GM19438 (cell line): ENCODE data around the gene ENG.

Source experiments
- ATAC-seq: cut with Tn5 transposase; IDR thresholded peaks from one replicate; pipeline ENCODE4 v1.9.1; 2021; ENCODE audit warnings: low read depth; ENCODE audit not compliant: unreplicated experiment

Gene ENG

GRCh38 chr9:127866535-127866934 lies 12.1 kb upstream of the ENG start:
- ATAC-seq = no peak

- ATAC-seq = no peak
These were observed 11.4 kb upstream of the ENG start for GRCh38 chr9:127865645-127866464.

GRCh38 chr9:127863191-127863621 lies 8.7 kb upstream of the ENG start:
- ATAC-seq = no peak

- ATAC-seq = no peak
These were observed 7.9 kb upstream of the ENG start for GRCh38 chr9:127862075-127863011.

- no peak for ATAC-seq
These were observed 6.3 kb upstream of the ENG start for GRCh38 chr9:127860779-127861178.

- ATAC-seq = no peak
These were observed 5.8 kb upstream of the ENG start for GRCh38 chr9:127860260-127860659.

- ATAC-seq = no peak
These were observed 3.6 kb upstream of the ENG start for GRCh38 chr9:127858041-127858512.

- ATAC-seq = no peak
These were observed 2.8 kb upstream of the ENG start for GRCh38 chr9:127857278-127857677.

GRCh38 chr9:127856729-127857116 lies 2.3 kb upstream of the ENG start:
- no peak for ATAC-seq

GRCh38 chr9:127856094-127856728 lies 1.8 kb upstream of the ENG start:
- ATAC-seq = no peak

GRCh38 chr9:127855522-127855921 lies 1.1 kb upstream of the ENG start:
- no peak for ATAC-seq

GRCh38 chr9:127854960-127855359 lies 502 bp upstream of the ENG start:
- no peak for ATAC-seq

GRCh38 chr9:127853312-127854183 lies 910 bp downstream of the ENG start:
- ATAC-seq = no peak

GRCh38 chr9:127852829-127853228 lies 1.6 kb downstream of the ENG start:
- no peak for ATAC-seq

GRCh38 chr9:127850286-127850830 lies 4.1 kb downstream of the ENG start:
- ATAC-seq = no peak

GRCh38 chr9:127848756-127849504 lies 5.5 kb downstream of the ENG start:
- ATAC-seq = no peak

GRCh38 chr9:127847833-127848755 lies 6.4 kb downstream of the ENG start:
- ATAC-seq = no peak

GRCh38 chr9:127847178-127847510 lies 7.3 kb downstream of the ENG start:
- no peak for ATAC-seq
